Measurements from ENCODE around the gene BRIP1.

The BRIP1 gene

GRCh38 chr17:61650749-61651148 is 212.6 kb downstream of the BRIP1 start:
- no peak for DNase-seq

- no peak for DNase-seq
Measured at GRCh38 chr17:61648587-61648986, 214.7 kb downstream of the BRIP1 start.

- DNase-seq, result no peak
Measured at GRCh38 chr17:61647047-61647446, 216.3 kb downstream of the BRIP1 start.

- DNase-seq, result no peak
Measured at GRCh38 chr17:61646482-61646881, 216.8 kb downstream of the BRIP1 start.

GRCh38 chr17:61645920-61646319 is 217.4 kb downstream of the BRIP1 start:
- DNase-seq, result no peak

DNA sequence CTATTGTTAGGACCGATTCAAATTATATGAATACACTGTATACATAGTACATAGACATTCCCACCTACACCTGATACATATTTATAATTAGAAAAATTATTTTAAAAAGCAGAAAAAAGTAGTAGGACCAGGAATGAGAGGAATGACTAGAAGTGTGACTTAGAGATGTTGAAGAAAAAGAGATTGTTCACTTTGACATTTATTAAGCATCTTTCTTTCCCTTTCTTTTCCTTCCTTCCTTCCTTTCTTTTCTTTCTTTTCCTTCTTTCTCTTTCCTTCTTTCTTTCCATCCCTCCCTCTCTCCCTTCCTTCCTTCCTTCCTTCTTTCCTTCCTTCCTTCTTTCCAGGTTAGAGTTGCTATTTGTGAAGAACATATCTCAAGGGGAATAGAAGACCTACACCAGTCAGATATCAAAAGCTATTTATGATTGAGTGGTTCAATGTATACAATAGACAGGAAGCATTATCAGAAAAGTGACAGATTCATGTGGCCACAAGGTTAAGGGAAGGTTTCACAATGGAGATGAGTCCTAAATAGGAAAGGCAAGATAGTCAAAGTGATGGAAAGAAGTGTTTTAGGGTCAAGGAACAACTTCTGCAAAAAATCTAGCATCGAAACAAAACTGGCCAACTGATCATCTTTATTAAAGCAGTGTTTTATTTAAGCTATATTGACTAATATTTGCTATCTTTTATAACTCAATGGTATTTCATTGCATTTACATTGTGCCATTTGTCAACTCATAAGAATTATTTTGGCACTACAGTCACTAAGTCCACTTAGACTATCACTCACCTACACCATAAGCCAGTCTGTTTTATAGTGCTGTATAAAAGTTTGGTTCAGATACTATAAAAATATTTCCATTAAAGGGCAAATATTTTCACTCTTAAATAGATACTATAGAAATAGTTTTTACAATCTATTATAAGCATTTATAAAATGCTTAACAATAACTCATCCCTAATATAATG is 218.2 kb downstream of the BRIP1 start:
- DNase-seq, result no peak

- no peak for DNase-seq
Measured at GRCh38 chr17:61642768-61643167, 220.6 kb downstream of the BRIP1 start.

- DNase-seq, result no peak
Measured at GRCh38 chr17:61641715-61642114, 221.6 kb downstream of the BRIP1 start.

DNA sequence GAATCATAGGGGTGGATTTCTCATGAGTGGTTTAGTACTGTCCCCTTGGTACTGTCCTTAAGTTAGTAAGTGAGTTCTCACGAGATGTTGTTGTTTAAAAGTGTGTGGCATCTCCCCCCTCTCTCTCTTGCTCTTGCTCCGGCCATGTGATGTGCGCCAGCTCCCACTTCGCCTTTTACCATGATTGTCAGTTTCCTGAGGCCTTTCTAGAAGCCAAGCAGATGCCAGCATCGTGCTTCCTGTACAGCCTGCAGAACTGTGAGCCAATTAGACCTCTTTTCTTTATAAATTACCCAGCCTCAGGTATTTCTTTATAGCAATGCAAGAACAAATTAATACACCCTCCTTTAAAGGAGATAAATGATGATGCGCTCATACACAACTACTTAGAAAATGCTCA is 222.2 kb downstream of the BRIP1 start:
- DNase-seq, result no peak

DNA sequence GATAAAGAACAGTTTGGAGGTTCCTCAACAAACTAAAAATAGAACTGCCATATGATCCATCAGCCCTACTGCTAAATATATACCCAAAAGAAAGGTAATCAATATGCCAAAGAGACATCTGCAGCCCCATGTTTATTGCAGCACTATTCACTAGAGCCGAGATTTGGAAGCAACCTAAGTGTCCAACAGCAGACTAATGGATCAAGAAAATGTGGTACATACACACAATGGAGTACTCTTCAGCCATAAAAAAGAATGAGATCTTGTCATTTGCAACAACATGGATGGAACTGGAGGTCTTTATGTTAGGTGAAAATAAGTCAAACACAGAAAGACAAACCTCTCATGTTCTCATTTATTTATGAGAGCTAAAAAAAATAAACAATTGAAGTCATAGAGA is 223.5 kb downstream of the BRIP1 start:
- no peak for DNase-seq

- no peak for DNase-seq
Measured at GRCh38 chr17:61638087-61638486, 225.2 kb downstream of the BRIP1 start.

- peak; percentile 2 for DNase-seq
Measured at GRCh38 chr17:61635913-61636432, 227.4 kb downstream of the BRIP1 start.

GRCh38 chr17:61634942-61635538 is 228.3 kb downstream of the BRIP1 start:
- no peak for DNase-seq

DNA sequence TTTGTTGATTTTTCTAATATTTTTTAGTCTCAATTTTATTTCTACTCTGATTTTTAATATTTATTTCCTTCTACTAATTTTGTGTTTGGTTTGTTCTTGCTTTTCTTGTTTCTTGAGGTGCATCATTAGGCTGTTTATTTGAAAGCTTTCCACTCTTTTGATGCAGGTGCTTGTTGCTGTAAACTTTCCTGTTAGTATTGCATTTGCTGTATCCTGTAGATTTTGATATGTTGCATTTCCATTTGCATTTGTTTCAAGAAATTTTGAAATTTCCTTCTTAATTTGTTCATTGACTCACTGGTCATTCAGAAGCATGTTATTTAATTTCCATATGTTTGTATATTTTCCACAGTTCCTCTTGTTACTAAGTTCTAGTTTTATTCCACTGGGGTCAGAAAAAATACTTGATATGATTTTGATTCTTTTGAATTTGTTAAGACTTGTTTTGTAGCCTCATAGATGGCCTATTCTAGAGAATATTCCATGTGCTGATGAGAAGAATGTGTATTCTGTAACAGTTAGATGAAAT is 229.3 kb downstream of the BRIP1 start:
- no peak for DNase-seq

DNA sequence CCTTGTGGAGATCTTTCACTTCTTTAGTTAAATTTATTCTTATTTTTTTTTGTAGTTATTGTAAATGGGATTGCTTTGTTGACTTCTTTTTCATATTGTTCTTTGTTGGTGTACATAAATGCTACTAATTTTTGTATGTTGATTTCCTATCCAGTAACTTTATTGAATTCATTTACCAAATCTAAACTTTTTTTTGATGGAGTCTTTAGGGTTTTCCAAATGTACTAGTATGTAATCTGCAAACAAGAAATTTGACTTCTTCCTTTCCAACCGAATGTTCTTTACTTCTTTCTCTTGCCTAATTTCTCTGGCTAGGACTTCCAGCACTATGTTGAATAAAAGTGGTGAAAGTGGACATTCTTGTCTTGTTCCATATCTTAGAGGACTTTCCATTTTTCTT is 230.5 kb downstream of the BRIP1 start:
- DNase-seq, result no peak

DNA sequence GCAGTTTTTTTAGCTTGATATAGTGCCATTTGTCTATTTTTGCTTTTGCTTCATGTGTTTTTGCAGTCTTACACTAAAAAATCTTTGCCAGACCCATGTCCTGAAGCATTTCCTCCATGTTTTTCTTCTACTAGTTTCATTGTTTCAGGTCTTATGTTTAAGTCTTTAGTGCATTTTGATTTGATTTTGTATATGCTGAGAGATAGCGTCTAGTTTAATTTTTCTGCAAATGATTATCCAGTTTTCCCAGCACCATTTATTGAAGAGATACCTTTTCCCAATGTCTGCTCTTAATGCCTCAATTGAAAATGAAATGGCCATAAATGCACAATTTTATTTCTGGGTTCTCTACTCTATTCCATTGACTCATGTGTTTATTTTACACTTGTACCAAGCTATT is 231.5 kb downstream of the BRIP1 start:
- DNase-seq, result no peak

Data from activated effector memory CD4-positive, alpha-beta T cell treated with Interleukin-2 at 50 U/mL for 16 hours (primary cell).